Measurements from ENCODE around the gene GPSM1. TPM values are rescaled to one million over a fixed set of nuclear protein-coding genes. Genes with fewer than 3 reads are reported as not detected.
A peak's percentile ranks its signal among the peaks of the same experiment; 100 is the strongest.

GPSM1 gene
- total and polyA plus RNA-seq, 4 donors: 12.6 to 41.6 (median 22.7) TPM

GRCh38 chr9:136312436-136312835, 14.9 kb upstream of the GPSM1 start:
- no peak overlapping the region for H3K27ac ChIP-seq (ENCODE audit: low read depth in 1 of 2, low read length in 1 of 2)
- peaks cover 0 to 5% (median 0%) of the 10 kb centered on the region in 5 donors for H3K4me1 ChIP-seq (ENCODE audit: control insufficient read depth in 5 of 5, insufficient read depth in 5 of 5, low read length in 5 of 5)
- ATAC-seq (ENCODE audit: insufficient read depth, low FRiP score): no peak
- peaks cover 0 to 6% (median 2%) of the 10 kb centered on the region in 4 donors for H3K9me3 ChIP-seq (ENCODE audit: control insufficient read depth in 4 of 4, insufficient read depth in 3 of 4, low read length in 3 of 4)
- DNase-seq: peak; percentile 49 to 70 (median 58)
- H3K9ac ChIP-seq (ENCODE audit: insufficient read depth in 1 of 2, low read length in 2 of 2): no peak overlapping the region
- H3K4me3 ChIP-seq: no peak overlapping the region
- 50 to 62% methylated on average over 12 of the region's 12 CpGs for WGBS, 2 donors
- TF ChIP-seq, protein P1, sequence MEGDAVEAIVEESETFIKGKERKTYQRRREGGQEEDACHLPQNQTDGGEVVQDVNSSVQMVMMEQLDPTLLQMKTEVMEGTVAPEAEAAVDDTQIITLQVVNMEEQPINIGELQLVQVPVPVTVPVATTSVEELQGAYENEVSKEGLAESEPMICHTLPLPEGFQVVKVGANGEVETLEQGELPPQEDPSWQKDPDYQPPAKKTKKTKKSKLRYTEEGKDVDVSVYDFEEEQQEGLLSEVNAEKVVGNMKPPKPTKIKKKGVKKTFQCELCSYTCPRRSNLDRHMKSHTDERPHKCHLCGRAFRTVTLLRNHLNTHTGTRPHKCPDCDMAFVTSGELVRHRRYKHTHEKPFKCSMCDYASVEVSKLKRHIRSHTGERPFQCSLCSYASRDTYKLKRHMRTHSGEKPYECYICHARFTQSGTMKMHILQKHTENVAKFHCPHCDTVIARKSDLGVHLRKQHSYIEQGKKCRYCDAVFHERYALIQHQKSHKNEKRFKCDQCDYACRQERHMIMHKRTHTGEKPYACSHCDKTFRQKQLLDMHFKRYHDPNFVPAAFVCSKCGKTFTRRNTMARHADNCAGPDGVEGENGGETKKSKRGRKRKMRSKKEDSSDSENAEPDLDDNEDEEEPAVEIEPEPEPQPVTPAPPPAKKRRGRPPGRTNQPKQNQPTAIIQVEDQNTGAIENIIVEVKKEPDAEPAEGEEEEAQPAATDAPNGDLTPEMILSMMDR (IDR thresholded peaks at IDR 0.05; ENCODE audit: control extremely low read depth, extremely low read depth): peak; percentile 30
- H3K27me3 ChIP-seq (ENCODE audit: control insufficient read depth in 3 of 3, insufficient read depth in 3 of 3, low read length in 2 of 3): no peaks in the 10 kb centered on the region
- no peaks in the 10 kb centered on the region for H3K36me3 ChIP-seq (ENCODE audit: control insufficient read depth in 4 of 4, insufficient read depth in 4 of 4, low read length in 4 of 4)

- Histone ChIP-seq H3K9me3 (ENCODE audit: control insufficient read depth in 4 of 4, insufficient read depth in 3 of 4, low read length in 3 of 4) (peaks cover 0 to 6% (median under 1%) of the 10 kb centered on the region in 4 donors), H3K4me3 (no peak overlapping the region), H3K9ac (ENCODE audit: insufficient read depth in 1 of 2, low read length in 2 of 2) (no peak overlapping the region), H3K4me1 (ENCODE audit: control insufficient read depth in 5 of 5, insufficient read depth in 5 of 5, low read length in 5 of 5) (peaks cover 0 to 5% (median 0%) of the 10 kb centered on the region in 5 donors), H3K36me3 (ENCODE audit: control insufficient read depth in 4 of 4, insufficient read depth in 4 of 4, low read length in 4 of 4) (no peaks in the 10 kb centered on the region), H3K27ac (ENCODE audit: low read depth in 1 of 2, low read length in 1 of 2) (no peak overlapping the region), H3K27me3 (ENCODE audit: control insufficient read depth in 3 of 3, insufficient read depth in 3 of 3, low read length in 2 of 3) (no peaks in the 10 kb centered on the region)
- TF ChIP-seq, protein P1 (IDR thresholded peaks at IDR 0.05; ENCODE audit: control extremely low read depth, extremely low read depth): no peak
- no peak for ATAC-seq (ENCODE audit: insufficient read depth, low FRiP score)
- 86 to 88% methylated on average over 18 of the region's 18 CpGs for WGBS, 2 donors
- DNase-seq: no peak
These were observed 14.0 kb upstream of the GPSM1 start for GRCh38 chr9:136313111-136314055.

- ATAC-seq (ENCODE audit: insufficient read depth, low FRiP score) (no peak), DNase-seq (no peak)
- Histone ChIP-seq H3K9me3 (ENCODE audit: control insufficient read depth in 4 of 4, insufficient read depth in 3 of 4, low read length in 3 of 4) (peaks cover 0 to 6% (median 0%) of the 10 kb centered on the region in 4 donors), H3K4me3 (no peak overlapping the region), H3K36me3 (ENCODE audit: control insufficient read depth in 4 of 4, insufficient read depth in 4 of 4, low read length in 4 of 4) (no peaks in the 10 kb centered on the region), H3K9ac (ENCODE audit: insufficient read depth in 1 of 2, low read length in 2 of 2) (no peak overlapping the region), H3K4me1 (ENCODE audit: control insufficient read depth in 5 of 5, insufficient read depth in 5 of 5, low read length in 5 of 5) (peaks cover 0 to 5% (median 0%) of the 10 kb centered on the region in 5 donors), H3K27me3 (ENCODE audit: control insufficient read depth in 3 of 3, insufficient read depth in 3 of 3, low read length in 2 of 3) (no peaks in the 10 kb centered on the region), H3K27ac (ENCODE audit: low read depth in 1 of 2, low read length in 1 of 2) (no peak overlapping the region)
- WGBS, 2 donors: 87 to 91% methylated on average over 3 of the region's 3 CpGs
- TF ChIP-seq, protein P1 (IDR thresholded peaks at IDR 0.05; ENCODE audit: control extremely low read depth, extremely low read depth): no peak
These were observed 13.3 kb upstream of the GPSM1 start for GRCh38 chr9:136314056-136314416.
